Neural progenitor cell (in vitro differentiated cells): ENCODE measurements around the gene C7.

Experiments
- CTCF ChIP-seq: fragments of 200-600 bp; sonication (generic); IDR thresholded peaks from 2 replicates; pipeline ENCODE4 v1.5.1; 2017; ENCODE audit warnings: antibody characterized with exemption, mild to moderate bottlenecking
- EZH2 ChIP-seq: fragments of 200-600 bp; sonication (generic); IDR thresholded peaks from 2 replicates; pipeline ENCODE4 v1.6.1; 2017; ENCODE audit warnings: antibody characterized with exemption, mild to moderate bottlenecking, moderate library complexity
- EZH2phosphoT487 ChIP-seq: fragments of 200-600 bp; sonication (generic); IDR thresholded peaks from 2 replicates; pipeline ENCODE4 v1.6.1; 2017; ENCODE audit warnings: antibody characterized with exemption

- TF ChIP-seq CTCF (no peak), EZH2 (no peak), EZH2phosphoT487 (no peak)
Observed at GRCh38 chr5:40873286-40873880, 35.9 kb upstream of the C7 start.
